GM12878 (cell line): Measurements from ENCODE around the gene AEBP2. TPM values are rescaled to one million over a fixed set of nuclear protein-coding genes. Genes with fewer than 3 reads are reported as not detected.

Experiments
- ATAC-seq: fragments of 200-7000 bp; cut with Tn5 transposase; 3 replicates; pipeline ENCODE4 v1.9.1; 2020; ENCODE audit warnings: mild to moderate bottlenecking, moderate library complexity
- BruUV-seq: library from RNA; stranded (reverse); fragments of 400-500 nt; replicated peaks from 2 replicates; lab custom pipeline; 2021; lab: Mats Ljungman, UMichigan
- CTCF ChIA-PET: fragments of 300-600 bp; sonication (Branson Sonifier 250); formaldehyde crosslinking; extraction: SDS; loops from one replicate; lab custom pipeline; 2021; ENCODE audit warnings: inconsistent platforms; lab: Yijun Ruan, JAX
- POLR2A ChIA-PET: fragments of 350-600 bp; formaldehyde crosslinking; extraction: SDS; loops from one replicate; lab custom pipeline; 2021; ENCODE audit warnings: inconsistent platforms; lab: Charles Lee
- RAD21 ChIA-PET: fragments of 300-600 bp; sonication (Branson Sonifier 250); formaldehyde crosslinking; loops from one replicate; lab custom pipeline; 2023; ENCODE audit warnings: antibody characterized with exemption; ENCODE audit not compliant: unreplicated experiment; lab: Charles Lee
- SMC1A ChIA-PET: fragments of 300-600 bp; sonication (Branson Sonifier 250); formaldehyde crosslinking; loops from one replicate; lab custom pipeline; 2023; ENCODE audit not compliant: unreplicated experiment, uncharacterized antibody; lab: Charles Lee
- DNase-seq: peaks from one replicate; pipeline ENCODE4 v3.0.0-alpha.2; 2011; ENCODE audit warnings: low read depth, low spot score
- FAIRE-seq: peaks from 3 replicates; lab custom pipeline; 2011; peaks lifted over from hg19 to GRCh38; lab: Jason Lieb, UNC
- H2AFZ ChIP-seq: 2 replicates; pipeline ENCODE4 v1.6.0; 2011; ENCODE audit warnings: low read depth, low read length, control low read depth; ENCODE audit not compliant: control insufficient read depth
- H3K27ac ChIP-seq: 2 replicates; pipeline ENCODE4 v1.5.1; 2011; ENCODE audit warnings: control low read depth; ENCODE audit not compliant: control insufficient read depth, insufficient read depth
- H3K27me3 ChIP-seq, 2 experiments: replicated peaks in 1 of 2; 2 replicates each; pipeline versions ENCODE4 v1.6.0 to v1.6.1; 2011; ENCODE audit warnings: low read length in 1 of 2; ENCODE audit not compliant: control insufficient read depth in 2 of 2, insufficient read depth in 2 of 2
- H3K36me3 ChIP-seq, 2 experiments: 2 replicates each; pipeline ENCODE4 v1.5.1; 2011; ENCODE audit warnings: low read length in 1 of 2; ENCODE audit not compliant: control insufficient read depth in 2 of 2, insufficient read depth in 2 of 2
- H3K4me1 ChIP-seq: 2 replicates; pipeline ENCODE4 v1.6.1; 2011; ENCODE audit warnings: mild to moderate bottlenecking, low read length, moderate library complexity, mixed read lengths; ENCODE audit not compliant: control insufficient read depth, insufficient read depth
- H3K4me2 ChIP-seq: 2 replicates; pipeline ENCODE4 v1.6.0; 2011; ENCODE audit warnings: control low read depth; ENCODE audit not compliant: control insufficient read depth, insufficient read depth
- H3K4me3 ChIP-seq: fragments of 200-600 bp; sonication (generic); 2 replicates; pipeline ENCODE4 v1.5.1; 2016
- H3K79me2 ChIP-seq: 2 replicates; pipeline ENCODE4 v1.6.0; 2011; ENCODE audit warnings: low read length; ENCODE audit not compliant: control insufficient read depth, insufficient read depth
- H3K9ac ChIP-seq: 2 replicates; pipeline ENCODE4 v1.8.0; 2011; ENCODE audit warnings: low read length, control low read depth, mixed read lengths; ENCODE audit not compliant: control insufficient read depth, insufficient read depth
- H3K9me3 ChIP-seq: replicated peaks from 3 replicates; pipeline ENCODE4 v1.5.1; 2011; ENCODE audit warnings: mild to moderate bottlenecking, low read length; ENCODE audit not compliant: control insufficient read depth, insufficient read depth
- H4K20me1 ChIP-seq: 2 replicates; pipeline ENCODE4 v1.6.0; 2011; ENCODE audit not compliant: control insufficient read depth, insufficient read depth
- CEBPB ChIP-seq, 2 experiments: fragments of 150-350 bp in 1 of 2; IDR thresholded peaks; 2 replicates each; pipeline ENCODE4 v1.6.1; 2012 to 2014; ENCODE audit warnings: low read depth in 2 of 2, low read length in 2 of 2, borderline replicate concordance in 1 of 2, inconsistent platforms in 1 of 2
- NFYB ChIP-seq: IDR thresholded peaks from 2 replicates; pipeline ENCODE4 v1.6.1; 2011; ENCODE audit warnings: low read depth, mild to moderate bottlenecking, low read length, improper control_type of control experiment, moderate library complexity; ENCODE audit not compliant: insufficient read depth
- POLR2A ChIP-seq: IDR thresholded peaks from 2 replicates; pipeline ENCODE4 v1.6.1; 2011; ENCODE audit warnings: low read depth, mild to moderate bottlenecking, low read length
- PRDM15 ChIP-seq: fragments of 450-650 bp; formaldehyde crosslinking; IDR thresholded peaks from 2 replicates; pipeline ENCODE4 v1.4.0; 2020; ENCODE audit warnings: mild to moderate bottlenecking, moderate library complexity
- YBX1 ChIP-seq: fragments of 450-650 bp; IDR thresholded peaks from 2 replicates; pipeline ENCODE4 v1.6.1; 2016; ENCODE audit warnings: antibody characterized with exemption
- ZSCAN29 ChIP-seq: fragments of 450-650 bp; IDR thresholded peaks from 2 replicates; pipeline ENCODE4 v1.6.1; 2017; ENCODE audit warnings: mild to moderate bottlenecking, moderate library complexity
- WGBS: methylation state at CpG from one replicate; pipeline ENCODE4 v1.1.6; 2016; ENCODE audit warnings: low lambda C conversion rate; ENCODE audit not compliant: insufficient replicate concordance, insufficient coverage; ENCODE audit errors: missing lambda C conversion rate; 5-methylcytosine and 5-hydroxymethylcytosine counted together
- in situ Hi-C: fragments of 300-500 bp; cut with MboI; formaldehyde crosslinking; loops from 9 replicates; pipeline ENCODE4 v1.14.3; 2018; ENCODE audit warnings: mixed read lengths
- intact Hi-C: fragments of 100-400 bp; cut with micrococcal nuclease; formaldehyde crosslinking; loops from one replicate; pipeline ENCODE4 v1.14.2; 2022; ENCODE audit not compliant: unreplicated experiment
- polyA plus RNA-seq, 11 experiments: library from polyadenylated mRNA; depleted of rRNA in 4 of 11; unstranded in 6 of 11; stranded (reverse) in 5 of 11; fragments of >200 nt; fragmentation: Nextera tagmentation in 4 of 11; fragmentation: Illumina TruSeq in 1 of 11; extraction: Ambion mirVana in 4 of 11; extraction: Trizol in 1 of 11; gene quantifications; 1 replicate in 1 of 11; 2 replicates in 10 of 11; pipeline versions ENCODE4 v1.2.1 to v1.2.3, GENCODE V29; 2011 to 2016; ENCODE audit warnings: inconsistent platforms in 2 of 11, missing spikeins in 2 of 11, low read depth in 1 of 11
- total RNA-seq, 4 experiments: library from RNA; depleted of rRNA in 3 of 4; stranded (reverse); fragments of >200 nt in 3 of 4; fragmentation: Illumina TruSeq in 1 of 4; extraction: Trizol in 1 of 4; gene quantifications; 2 replicates each; pipeline versions ENCODE4 v1.2.1 to v1.2.3, GENCODE V29; 2013 to 2021
- TF ChIP-seq, protein P1 (sequence below): IDR thresholded peaks from 2 replicates; pipeline ENCODE4 v1.6.1; 2012; ENCODE audit warnings: low read depth, low read length, improper control_type of control experiment

The AEBP2 gene
- total and polyA plus RNA-seq, 10 of the 15 experiments (the other 5 are each of a cell fraction or from before 2014, with no cell fraction given) = 17.6 to 126 (median 44.8) TPM

- intact Hi-C loops (no loop called here), in situ Hi-C loops (no loop called here)
- WGBS = 100% methylated on average over 3 of the region's 3 CpGs
- H3K4me2 ChIP-seq = no peak overlapping the region
- no peak overlapping the region for H3K27ac ChIP-seq
- ChIA-PET RAD21 (no interaction called here), CTCF (no interaction called here), POLR2A (interaction anchor here (1.4 kb wide), 1 partner anchor 70 kb away, joined by 4 read pairs; no protein-coding TSS in a partner anchor), SMC1A (no interaction called here)
- TF ChIP-seq ZSCAN29 (no peak), CEBPB (IDR thresholded peaks at IDR 0.05; ENCODE audit: borderline replicate concordance in 1 of 2, low read depth in 2 of 2, low read length in 2 of 2) (no peak), POLR2A (no peak), PRDM15 (no peak), NFYB (no peak), YBX1 (no peak)
- TF ChIP-seq, protein P1, sequence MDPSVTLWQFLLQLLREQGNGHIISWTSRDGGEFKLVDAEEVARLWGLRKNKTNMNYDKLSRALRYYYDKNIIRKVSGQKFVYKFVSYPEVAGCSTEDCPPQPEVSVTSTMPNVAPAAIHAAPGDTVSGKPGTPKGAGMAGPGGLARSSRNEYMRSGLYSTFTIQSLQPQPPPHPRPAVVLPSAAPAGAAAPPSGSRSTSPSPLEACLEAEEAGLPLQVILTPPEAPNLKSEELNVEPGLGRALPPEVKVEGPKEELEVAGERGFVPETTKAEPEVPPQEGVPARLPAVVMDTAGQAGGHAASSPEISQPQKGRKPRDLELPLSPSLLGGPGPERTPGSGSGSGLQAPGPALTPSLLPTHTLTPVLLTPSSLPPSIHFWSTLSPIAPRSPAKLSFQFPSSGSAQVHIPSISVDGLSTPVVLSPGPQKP = no peak
- no peaks in the 10 kb centered on the region for H4K20me1 ChIP-seq
- no peaks in the 10 kb centered on the region for H3K79me2 ChIP-seq
- no peak for FAIRE-seq
- no peaks in the 10 kb centered on the region for H3K4me1 ChIP-seq
- no peaks in the 10 kb centered on the region; a peak in 1 of 4 replicates for H3K36me3 ChIP-seq
- no TSS peak for BruUV-seq
- H3K27me3 ChIP-seq = no peaks in the 10 kb centered on the region
- no peak overlapping the region for H2AFZ ChIP-seq
- DNase-seq = no peak
- H3K9me3 ChIP-seq = no peaks in the 10 kb centered on the region; the same call in 2 of the 3 replicates
- H3K9ac ChIP-seq = no peak overlapping the region
- H3K4me3 ChIP-seq = no peak overlapping the region
- no peak for ATAC-seq
These were observed 88.6 kb downstream of the AEBP2 start for GRCh38 chr12:19527866-19528265.
